Fibroblast of peridontal ligament (primary cell): ENCODE measurements around the gene C3orf80.
"Not testable (repeated sequence)": the region's sequence is repeated elsewhere in the genome, so short reads cannot be mapped to it uniquely, and the experiment has no call there.

ENCODE experiments used
- DNase-seq: peaks from one replicate; pipeline ENCODE4 v3.0.0-alpha.2; 2010; ENCODE audit errors: extremely low read depth

Gene C3orf80

DNA sequence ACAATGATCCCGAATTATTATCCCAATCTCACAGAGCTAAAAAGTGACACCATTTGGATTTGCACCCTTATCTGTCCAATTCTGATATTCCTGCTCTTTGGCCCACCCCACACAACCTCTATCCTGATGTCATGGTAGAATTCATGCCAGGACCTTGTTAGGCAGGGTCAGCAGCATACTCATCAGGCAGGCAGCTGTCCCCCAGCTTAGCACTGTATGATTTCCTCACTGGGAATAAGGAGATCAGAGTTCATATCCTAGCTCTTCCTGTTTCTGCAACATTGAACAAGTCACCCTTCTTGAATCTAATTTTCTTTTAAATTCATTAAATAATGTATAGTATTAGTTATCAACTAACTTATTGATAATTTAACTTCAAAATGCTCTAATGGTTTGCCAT is 12.0 kb upstream of the C3orf80 start:
- DNase-seq: no peak

DNA sequence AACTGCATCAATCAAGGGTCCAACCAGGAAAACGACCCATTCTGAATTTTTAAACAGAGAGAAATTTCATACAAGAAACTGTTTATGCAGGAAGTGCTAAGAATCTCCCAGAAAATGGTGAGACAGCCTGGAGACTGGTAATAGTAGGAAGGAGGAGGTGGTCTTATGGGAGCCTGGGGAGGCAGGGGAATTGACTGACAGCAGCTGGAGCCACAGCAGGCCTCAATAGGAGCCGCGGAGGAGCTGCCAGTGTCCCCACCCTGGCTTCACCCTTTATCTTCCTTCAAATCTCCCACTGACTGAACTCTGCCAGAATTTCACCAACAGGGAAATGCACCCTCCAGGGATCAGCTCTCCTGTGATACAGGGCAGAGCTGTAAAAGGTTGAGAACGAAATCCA is 7.5 kb upstream of the C3orf80 start:
- DNase-seq: no peak

DNA sequence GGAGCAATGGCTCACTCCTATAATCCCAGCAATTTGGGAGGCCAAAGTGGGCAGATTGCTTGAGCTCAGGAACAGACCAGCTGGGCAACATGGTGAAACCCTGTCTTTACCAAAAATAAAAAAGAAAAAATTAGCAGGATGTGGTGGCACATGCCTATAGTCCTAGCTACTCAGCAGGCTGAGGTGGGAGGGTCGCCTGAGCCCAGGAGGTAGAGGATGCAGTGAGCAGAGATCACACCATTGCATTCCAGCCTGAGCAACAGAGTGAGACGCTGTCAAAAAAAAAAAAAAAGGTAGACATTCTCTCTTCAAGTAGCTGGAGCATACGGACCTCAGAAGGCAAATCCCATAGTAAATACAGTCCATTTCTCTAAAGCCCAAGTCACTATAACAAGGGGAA is 7.1 kb upstream of the C3orf80 start:
- DNase-seq: no peak

DNA sequence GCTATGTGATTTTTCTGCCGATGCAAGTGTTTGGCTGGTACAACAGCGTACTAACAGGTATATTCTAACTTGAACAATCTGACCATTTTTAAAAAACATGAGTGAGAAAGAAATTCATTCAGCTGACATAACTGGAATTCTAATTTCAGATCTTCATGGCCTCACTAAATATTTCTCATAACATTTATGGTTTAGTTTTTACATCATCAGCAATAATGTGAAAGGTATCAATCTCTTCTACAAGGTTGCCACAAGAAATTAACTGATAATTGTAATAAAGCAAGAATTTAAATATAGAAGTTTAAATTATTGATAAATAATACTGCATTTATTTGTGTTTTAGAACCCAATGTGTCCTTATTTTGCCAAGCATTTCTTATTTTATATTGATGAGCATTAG is 5.2 kb upstream of the C3orf80 start:
- DNase-seq: no peak

DNA sequence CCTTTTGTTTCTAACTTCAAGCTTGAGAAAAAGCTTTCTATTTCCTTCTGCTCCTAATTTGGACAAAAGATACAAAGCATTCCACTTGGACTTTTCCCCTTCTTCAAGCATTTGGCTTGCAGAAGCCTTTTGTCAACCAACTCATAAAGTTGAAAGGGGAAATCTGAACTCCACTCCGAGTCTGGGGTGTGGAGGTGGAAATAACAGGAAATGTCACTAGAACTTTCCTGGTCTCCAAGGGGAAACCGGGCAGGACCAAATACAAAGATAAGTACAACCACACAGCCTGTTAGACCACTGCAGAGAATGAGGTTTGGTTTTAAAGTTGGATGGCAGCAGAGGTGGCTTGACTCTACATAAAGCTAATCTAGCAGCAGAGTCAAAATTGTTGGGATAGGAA is 4.2 kb upstream of the C3orf80 start:
- no peak for DNase-seq

DNA sequence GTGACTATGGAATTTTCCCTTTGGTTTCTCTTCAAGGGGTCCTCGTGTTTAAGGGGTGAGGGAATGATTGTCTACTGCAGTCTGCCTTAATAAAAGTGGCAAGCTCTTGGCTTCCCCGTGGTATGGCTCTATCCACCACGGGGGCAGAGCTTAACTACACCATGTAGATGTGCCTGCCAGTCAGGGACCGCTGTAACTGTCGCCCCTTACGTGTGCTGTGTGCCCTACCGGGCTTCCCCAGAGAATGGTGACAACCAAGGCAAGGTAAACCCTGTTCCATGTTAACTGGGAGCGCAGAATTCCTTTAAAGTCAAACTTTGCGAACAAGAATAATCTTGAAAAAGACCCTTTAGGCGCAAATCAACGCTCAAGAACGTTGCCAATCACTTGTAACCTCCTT is 966 bp upstream of the C3orf80 start:
- no peak for DNase-seq

DNA sequence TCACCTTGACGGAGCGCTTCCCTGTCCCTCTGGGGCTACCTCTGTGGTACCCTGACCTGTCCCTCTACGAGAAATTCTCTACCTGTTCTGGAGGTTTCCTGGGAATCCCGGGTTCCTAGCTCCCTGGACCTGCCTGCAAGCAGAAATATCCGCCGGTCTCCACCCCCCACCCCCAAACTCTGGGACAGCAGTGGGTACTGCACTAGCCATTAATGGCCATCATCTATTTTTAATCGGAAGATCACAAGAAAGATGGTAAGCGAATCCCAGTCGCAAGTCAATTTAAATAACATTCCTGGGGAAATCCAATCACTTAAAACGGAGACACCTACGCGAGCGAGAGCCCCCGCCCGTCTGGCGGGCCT is 429 bp upstream of the C3orf80 start:
- no peak for DNase-seq

DNA sequence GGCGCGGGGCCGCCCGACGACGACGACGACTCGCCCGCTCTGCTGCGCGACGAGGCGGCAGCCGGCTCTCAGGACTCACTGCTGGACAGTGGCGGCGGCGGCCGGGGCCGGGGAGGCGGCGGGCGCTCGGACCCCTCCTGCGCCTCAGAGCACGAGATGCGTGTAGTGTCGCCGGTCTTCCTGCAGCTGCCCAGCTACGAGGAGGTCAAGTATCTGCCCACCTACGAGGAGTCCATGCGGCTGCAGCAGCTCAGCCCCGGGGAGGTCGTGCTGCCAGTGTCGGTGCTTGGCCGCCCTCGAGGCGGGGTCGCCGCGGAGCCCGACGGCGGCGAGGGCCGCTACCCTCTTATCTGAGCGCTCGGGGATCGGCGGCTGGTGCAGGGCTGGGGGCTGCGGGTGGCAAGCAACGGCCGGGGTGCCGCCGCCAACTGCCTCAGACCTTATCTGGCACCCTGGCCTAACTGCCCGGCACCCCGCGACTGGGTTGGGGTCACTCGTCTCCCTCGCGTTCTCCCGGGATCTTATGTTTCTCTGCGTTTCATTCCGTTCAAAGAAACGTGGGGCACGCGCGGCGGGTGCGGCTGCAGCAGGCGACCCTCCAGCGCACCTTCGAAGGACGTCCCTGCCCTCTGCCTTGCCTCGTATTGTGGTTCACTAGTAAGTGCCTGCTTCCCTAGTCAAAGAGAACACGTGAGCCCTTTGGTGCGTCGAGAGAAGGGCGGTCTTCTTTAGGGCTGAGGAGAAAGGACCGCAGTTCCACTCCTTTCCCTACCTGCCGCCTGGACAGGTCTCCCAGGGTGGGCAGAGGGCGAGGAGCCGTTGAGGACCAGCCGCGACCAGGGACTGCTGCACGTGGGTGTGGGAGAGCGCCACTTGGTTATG is 1.0 kb downstream of the C3orf80 start:
- DNase-seq: no peak

DNA sequence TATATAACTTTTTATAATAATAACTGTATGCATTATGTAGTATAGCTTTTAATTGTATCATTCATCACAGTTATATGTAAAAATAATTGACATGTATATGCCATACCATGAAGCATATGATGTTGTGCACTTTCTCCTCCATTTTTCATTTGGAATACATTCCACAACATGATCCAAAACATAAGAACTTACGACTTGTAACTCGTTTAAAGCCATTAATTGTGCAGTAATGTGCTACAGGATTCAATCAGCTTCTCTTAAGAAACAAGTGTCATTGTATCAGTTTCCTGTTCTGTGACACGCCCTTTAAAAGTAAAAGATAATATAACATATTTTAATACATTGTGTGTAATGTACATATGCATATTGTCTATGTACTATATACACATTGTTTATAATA is 2.2 kb downstream of the C3orf80 start:
- no peak for DNase-seq

DNA sequence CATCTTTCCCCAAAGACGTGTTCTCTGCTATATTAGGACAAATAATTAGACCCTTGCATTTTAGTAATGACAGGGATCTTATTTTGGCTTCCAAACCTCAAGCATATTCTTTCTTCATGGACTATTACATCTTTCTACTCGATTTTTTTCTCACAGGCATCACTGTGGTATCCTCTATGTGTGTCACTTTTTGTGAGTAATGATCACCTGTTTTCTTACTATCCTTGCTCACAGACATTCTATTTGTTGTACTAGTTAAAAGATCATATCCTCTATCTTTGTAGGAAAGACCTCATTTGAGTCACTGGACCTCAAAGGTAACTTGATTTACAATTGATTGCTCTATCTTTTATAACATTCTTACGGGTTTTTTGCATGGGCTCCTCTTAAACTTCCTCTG is 6.8 kb downstream of the C3orf80 start:
- DNase-seq: no peak

DNA sequence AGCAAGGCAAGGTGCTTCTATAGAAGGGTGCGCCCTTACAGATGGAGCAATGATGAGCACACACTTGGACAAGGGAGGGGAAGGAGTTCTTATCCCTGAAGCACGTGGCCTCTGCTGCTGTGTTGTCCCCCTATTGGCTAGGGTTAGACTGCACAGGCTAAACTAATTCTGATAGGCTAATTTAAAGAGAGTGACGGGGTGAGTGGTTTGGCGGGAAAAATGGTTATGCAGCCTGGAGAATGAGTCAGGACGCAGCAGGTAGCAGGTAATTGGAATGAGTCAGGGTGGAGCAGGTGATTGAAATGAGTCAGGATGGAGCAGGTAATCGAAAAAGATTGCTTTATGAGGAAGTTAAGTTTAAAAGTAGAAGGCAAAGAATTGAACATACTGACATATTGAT is 15.5 kb downstream of the C3orf80 start:
- not testable (repeated sequence) for DNase-seq

DNA sequence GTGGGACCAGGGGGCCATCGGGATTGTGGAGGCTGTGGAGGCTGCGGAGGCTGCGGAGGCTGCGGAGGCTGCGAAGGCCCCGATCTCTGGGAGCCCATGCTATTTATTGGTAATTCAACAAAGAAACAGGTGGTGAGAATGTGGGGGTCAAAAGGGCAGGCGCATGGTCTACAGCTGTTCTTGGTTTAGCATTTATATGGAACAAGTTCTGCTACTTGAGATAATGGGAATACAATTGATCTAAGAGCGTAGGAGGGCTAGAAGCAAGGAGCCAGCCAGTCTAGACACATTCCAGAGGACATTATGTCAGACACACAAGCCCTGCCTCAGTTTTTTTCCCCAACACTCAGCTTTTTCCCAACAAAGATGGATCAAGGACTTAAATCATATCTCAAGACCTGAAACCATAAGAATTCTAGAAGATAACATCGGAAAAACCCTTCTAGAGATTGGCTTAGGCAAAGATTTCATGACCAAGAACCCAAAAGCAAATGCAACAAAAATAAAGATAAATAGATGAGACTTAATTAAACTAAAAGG is 20.1 kb downstream of the C3orf80 start:
- DNase-seq: no peak

DNA sequence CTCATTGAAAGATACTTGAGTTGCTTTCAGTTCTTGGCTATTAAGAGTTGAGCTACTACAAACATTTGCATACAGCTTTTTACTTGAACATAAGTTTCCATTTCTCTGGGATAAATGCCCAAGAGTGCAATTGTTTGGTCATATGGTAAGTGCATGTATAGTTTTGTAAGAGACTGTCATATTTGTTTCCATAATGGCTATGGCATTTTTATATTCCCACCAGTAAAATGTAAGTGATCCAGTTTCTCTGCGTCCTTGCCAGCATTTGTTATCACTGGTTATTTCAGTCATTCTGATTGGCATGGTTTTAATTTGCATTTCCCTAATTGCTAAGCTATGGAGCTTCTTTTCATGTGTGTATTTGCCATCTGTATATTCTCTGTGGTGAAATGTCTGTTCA is 22.5 kb downstream of the C3orf80 start:
- DNase-seq: peak; percentile 35

DNA sequence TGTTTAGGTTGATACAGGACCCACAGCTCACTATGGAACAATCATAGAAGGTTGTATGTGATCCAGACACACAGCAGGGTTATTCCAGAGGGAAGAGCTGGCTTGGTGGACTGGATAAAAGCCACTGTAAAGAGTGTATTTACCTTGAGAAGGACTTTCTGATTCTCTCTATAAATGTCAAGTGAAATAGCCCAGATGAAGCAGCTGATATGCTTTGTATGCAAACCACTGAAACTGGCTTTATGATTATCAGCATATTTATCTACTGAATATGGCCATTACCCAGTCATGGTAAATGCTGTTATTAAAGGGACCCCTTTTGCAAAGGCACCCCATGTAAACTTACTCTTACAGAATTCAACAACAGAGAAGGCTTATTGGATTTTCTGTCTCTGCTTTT is 28.1 kb downstream of the C3orf80 start:
- DNase-seq: no peak

DNA sequence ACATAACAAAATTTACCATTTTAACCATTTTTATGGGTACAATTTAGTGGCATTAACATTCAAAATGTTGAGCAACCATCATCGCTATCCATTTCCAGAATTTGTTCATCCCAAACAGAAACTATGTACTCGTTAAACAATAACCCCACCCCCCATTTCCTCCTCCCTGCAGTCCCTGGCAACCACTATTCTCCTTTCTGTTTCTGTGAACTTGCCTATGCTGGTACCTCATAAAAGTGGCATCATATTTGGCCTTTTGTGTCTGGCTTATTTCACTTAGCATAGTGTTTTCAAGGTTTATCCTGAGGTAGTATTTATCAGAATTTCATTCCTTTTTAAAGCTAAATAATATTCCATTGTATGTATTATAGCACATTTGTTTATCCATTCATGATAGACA is 32.4 kb downstream of the C3orf80 start:
- no peak for DNase-seq

DNA sequence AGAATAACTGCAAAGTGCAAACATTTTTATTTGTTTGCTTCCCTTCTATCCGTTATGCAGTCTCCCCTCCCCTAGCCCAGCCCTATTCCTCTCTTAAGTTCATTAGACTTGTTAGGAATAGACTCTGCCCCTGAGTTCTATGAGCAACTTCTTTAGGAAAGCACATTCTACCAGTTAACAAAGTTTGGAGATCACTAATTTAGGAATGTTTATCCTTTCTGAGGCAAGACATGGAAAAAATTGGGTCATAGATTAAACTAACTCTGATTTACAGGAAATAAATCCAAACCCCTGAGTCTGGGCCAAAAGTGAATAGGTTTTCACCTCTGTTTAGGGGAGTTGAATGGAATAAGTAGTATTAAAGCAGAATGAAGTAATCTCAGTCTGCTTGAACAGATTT is 34.4 kb downstream of the C3orf80 start:
- peak; percentile 78 for DNase-seq

DNA sequence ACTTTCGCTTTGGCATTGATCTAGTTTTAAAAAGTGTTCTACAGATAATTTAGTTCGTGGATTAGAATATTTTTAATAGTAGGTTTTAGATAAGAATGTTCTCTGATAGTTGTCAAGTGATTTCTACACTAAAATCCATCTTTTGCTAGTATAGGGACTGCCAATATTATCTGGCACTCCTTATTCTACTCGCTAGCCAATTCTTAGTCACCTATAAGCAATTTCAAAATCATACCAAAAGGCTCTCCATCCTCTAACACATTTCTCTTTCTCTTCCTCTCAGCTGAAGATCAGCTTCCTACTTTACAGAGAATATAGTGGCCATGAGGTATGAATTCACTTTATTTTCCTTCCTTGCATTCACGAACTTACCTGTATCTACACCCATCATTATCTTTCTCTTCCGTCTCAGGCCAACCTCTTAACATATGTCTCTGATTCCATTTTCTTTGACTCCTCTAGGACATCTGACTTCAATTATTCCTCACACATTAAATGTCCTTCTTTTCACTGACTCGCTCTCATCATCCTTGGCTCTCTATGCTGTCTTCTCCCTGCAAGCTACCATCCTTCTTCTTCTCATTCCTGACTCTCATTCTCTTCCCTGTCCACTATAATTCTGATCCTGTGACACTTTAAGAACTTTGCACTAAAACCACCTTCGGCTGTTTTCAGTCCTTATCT is 35.5 kb downstream of the C3orf80 start:
- peak; percentile 50 for DNase-seq

DNA sequence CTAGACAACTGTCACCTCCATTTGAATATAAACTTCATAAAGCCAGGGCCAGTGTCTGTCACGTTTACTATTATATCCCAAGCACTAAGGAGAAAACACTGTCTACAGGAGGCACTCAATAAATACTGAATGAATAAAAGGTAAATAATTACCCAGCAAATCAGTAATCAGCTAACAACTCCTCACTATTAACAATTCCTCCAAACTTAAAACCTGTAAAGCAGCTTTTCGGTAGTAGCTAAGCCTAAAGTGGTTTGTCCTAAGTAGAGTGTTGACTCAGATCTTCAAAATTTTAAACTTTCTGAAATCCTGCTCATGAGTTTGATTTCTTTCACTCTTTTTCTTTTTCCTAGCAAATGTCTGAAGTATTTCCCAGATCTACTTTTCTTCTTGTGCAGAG is 39.9 kb downstream of the C3orf80 start:
- no peak for DNase-seq
